HepG2 (cell line): ENCODE data around the gene EEFSEC. TPM values are rescaled to one million over a fixed set of nuclear protein-coding genes. Genes with fewer than 3 reads are reported as not detected.

Experiments used
- AFF4 ChIP-seq: sonication (generic); formaldehyde crosslinking; IDR thresholded peaks from 2 replicates; pipeline ENCODE4 v1.4.0; 2020; ENCODE audit warnings: missing genetic modification reagents
- BCL3 ChIP-seq: sonication (generic); formaldehyde crosslinking; IDR thresholded peaks from 2 replicates; pipeline ENCODE4 v1.5.1; 2020; ENCODE audit warnings: mild to moderate bottlenecking, missing genetic modification reagents, moderate library complexity
- ISX ChIP-seq: sonication (generic); formaldehyde crosslinking; conservative IDR thresholded peaks from 2 replicates; pipeline ENCODE4 v1.5.0; 2020; ENCODE audit warnings: missing genetic modification reagents
- MIER2 ChIP-seq: IDR thresholded peaks from 2 replicates; pipeline ENCODE4 v1.6.1; 2016; ENCODE audit warnings: missing biosample characterization, missing genetic modification reagents
- NAIF1 ChIP-seq: sonication (generic); formaldehyde crosslinking; IDR thresholded peaks from 2 replicates; pipeline ENCODE4 v1.5.0; 2020; ENCODE audit warnings: mild to moderate bottlenecking, missing genetic modification reagents, borderline replicate concordance
- NR2F6 ChIP-seq, 2 experiments: IDR thresholded peaks; 2 replicates each; pipeline ENCODE4 v1.6.1; 2016; ENCODE audit warnings: antibody characterized with exemption in 1 of 2, mild to moderate bottlenecking in 1 of 2
- REPIN1 ChIP-seq: sonication (generic); formaldehyde crosslinking; IDR thresholded peaks from 2 replicates; pipeline ENCODE4 v1.8.0; 2022; ENCODE audit warnings: missing genetic modification reagents, low read depth, mild to moderate bottlenecking, borderline replicate concordance
- ZBTB38 ChIP-seq: sonication (generic); formaldehyde crosslinking; IDR thresholded peaks from 2 replicates; pipeline ENCODE4 v1.5.1; 2020; ENCODE audit warnings: mild to moderate bottlenecking, missing genetic modification reagents
- ZNF354B ChIP-seq: sonication (generic); formaldehyde crosslinking; IDR thresholded peaks from 2 replicates; pipeline ENCODE4 v1.8.0; 2022; ENCODE audit warnings: mild to moderate bottlenecking, missing genetic modification reagents
- ZNF441 ChIP-seq: sonication (generic); formaldehyde crosslinking; IDR thresholded peaks from 2 replicates; pipeline ENCODE4 v1.7.0; 2021; ENCODE audit warnings: missing genetic modification reagents, borderline replicate concordance
- ZNF512 ChIP-seq: sonication (generic); formaldehyde crosslinking; IDR thresholded peaks from 2 replicates; pipeline ENCODE4 v1.4.0; 2020; ENCODE audit warnings: mild to moderate bottlenecking, missing genetic modification reagents
- ZNF567 ChIP-seq: sonication (generic); formaldehyde crosslinking; IDR thresholded peaks from 2 replicates; pipeline ENCODE4 v1.8.1; 2023; ENCODE audit warnings: mild to moderate bottlenecking, missing genetic modification reagents, borderline replicate concordance
- ZNF574 ChIP-seq: sonication (generic); formaldehyde crosslinking; IDR thresholded peaks from 2 replicates; pipeline ENCODE4 v1.4.0; 2020; ENCODE audit warnings: missing genetic modification reagents
- ZNF576 ChIP-seq: sonication (generic); formaldehyde crosslinking; IDR thresholded peaks from 2 replicates; pipeline ENCODE4 v1.4.0; 2020; ENCODE audit warnings: mild to moderate bottlenecking, missing genetic modification reagents
- ZNF766 ChIP-seq: sonication (generic); formaldehyde crosslinking; IDR thresholded peaks from 2 replicates; pipeline ENCODE4 v1.5.0; 2020; ENCODE audit warnings: missing genetic modification reagents, borderline replicate concordance
- ZSCAN21 ChIP-seq: sonication (generic); formaldehyde crosslinking; IDR thresholded peaks from 2 replicates; pipeline ENCODE4 v1.8.0; 2022; ENCODE audit warnings: mild to moderate bottlenecking, missing genetic modification reagents, moderate library complexity, borderline replicate concordance
- ZUFSP ChIP-seq: sonication (generic); formaldehyde crosslinking; IDR thresholded peaks from 2 replicates; pipeline ENCODE4 v1.9.0; 2021; ENCODE audit warnings: missing genetic modification reagents, mild to moderate bottlenecking, borderline replicate concordance
- polyA plus RNA-seq, 8 experiments: library from polyadenylated mRNA; depleted of rRNA in 3 of 8; stranded (reverse) in 7 of 8; unstranded in 1 of 8; fragments of >200 nt; fragmentation: Illumina TruSeq in 4 of 8; extraction: Trizol in 4 of 8; gene quantifications; 2 replicates each; pipeline versions ENCODE4 v1.2.1 to v1.2.3, GENCODE V29; 2011 to 2016; ENCODE audit warnings: low read depth in 4 of 8, missing spikeins in 1 of 8, mixed read lengths in 1 of 8; ENCODE audit not compliant: insufficient read depth in 1 of 8
- total RNA-seq, 5 experiments: library from RNA; depleted of rRNA; stranded (reverse); fragments of >200 nt; fragmentation: Illumina TruSeq; extraction: Trizol; gene quantifications; 2 replicates each; pipeline ENCODE4 v1.2.3, GENCODE V29; 2016; ENCODE audit warnings: low read depth in 1 of 5

The EEFSEC gene
- total and polyA plus RNA-seq, 2 of the 13 experiments (the other 11 are each of a cell fraction or from before 2014, with no cell fraction given), result 6.4 to 24.2 TPM

- TF ChIP-seq ISX (CRISPR knock-in tag) (no peak), ZNF766 (CRISPR knock-in tag) (no peak), ZNF567 (CRISPR knock-in tag) (no peak), ZNF354B (CRISPR knock-in tag) (no peak), BCL3 (CRISPR knock-in tag) (no peak), ZUFSP (CRISPR knock-in tag) (no peak), ZBTB38 (CRISPR knock-in tag) (no peak), ZNF576 (CRISPR knock-in tag) (no peak), NR2F6 (IDR thresholded peaks at IDR 0.05) (peak; percentile 43; the same call in 1 of the 2 replicates), NR2F6 (CRISPR knock-in tag; IDR thresholded peaks at IDR 0.05) (peak; percentile 58; the same call in 1 of the 2 replicates), NAIF1 (CRISPR knock-in tag) (no peak), ZNF574 (no peak), ZNF441 (CRISPR knock-in tag) (no peak), REPIN1 (CRISPR knock-in tag) (0 out of 2 replicates have a peak, but pooled peaks have one; percentile 22), AFF4 (CRISPR knock-in tag) (no peak), ZSCAN21 (CRISPR knock-in tag) (no peak), MIER2 (CRISPR knock-in tag) (no peak), ZNF512 (CRISPR knock-in tag) (no peak)
Measured at GRCh38 chr3:128360705-128361271, 207.5 kb downstream of the EEFSEC start (continued).
